Activated naive CD4-positive, alpha-beta T cell treated with anti-CD3 and anti-CD28 coated beads, Interleukin-2, amount 50 U/mL, for 24 hours (primary cell): Measurements from ENCODE around the gene CRYBB2.
"Not testable (repeated sequence)": the region's sequence is repeated elsewhere in the genome, so short reads cannot be mapped to it uniquely, and the experiment has no call there.

Source experiments
- H3K27ac Mint-ChIP-seq: one replicate; pipeline ENCODE4 v1.8.0; 2021; ENCODE audit warnings: mild to moderate bottlenecking, mixed read lengths
- H3K27me3 Mint-ChIP-seq: one replicate; pipeline ENCODE4 v1.8.0; 2021; ENCODE audit warnings: mixed read lengths
- H3K36me3 Mint-ChIP-seq: one replicate; pipeline ENCODE4 v1.8.0; 2021; ENCODE audit warnings: mixed read lengths
- H3K4me1 Mint-ChIP-seq: one replicate; pipeline ENCODE4 v1.8.0; 2021; ENCODE audit warnings: mixed read lengths
- H3K4me3 Mint-ChIP-seq: one replicate; pipeline ENCODE4 v1.8.0; 2021; ENCODE audit warnings: mild to moderate bottlenecking, mixed read lengths
- H3K9me3 Mint-ChIP-seq: one replicate; pipeline ENCODE4 v1.8.0; 2021; ENCODE audit warnings: mixed read lengths

Gene CRYBB2

DNA sequence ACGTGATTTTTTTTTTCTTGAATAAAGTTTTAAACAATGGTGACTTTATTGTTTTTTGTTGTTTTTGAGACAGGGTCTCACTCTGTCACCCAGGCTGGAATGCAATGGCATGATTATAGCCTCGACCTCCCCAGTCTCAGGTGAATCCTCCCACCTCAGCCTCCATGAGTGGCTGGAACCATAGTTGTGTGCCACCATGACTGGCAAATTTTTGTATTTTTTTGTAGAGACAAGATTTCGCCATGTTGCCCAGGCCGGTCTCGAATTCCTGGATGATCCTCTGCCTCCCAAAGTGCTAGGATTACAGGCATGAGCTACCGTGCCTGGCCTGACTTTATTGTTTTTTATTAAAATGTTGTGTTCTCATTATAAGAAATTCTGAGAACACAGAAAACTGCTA, 32.0 kb upstream of the CRYBB2 start:
- no peaks in the 10 kb centered on the region for H3K4me1 Mint-ChIP-seq
- H3K4me3 Mint-ChIP-seq: no peak overlapping the region
- H3K27ac Mint-ChIP-seq: no peak overlapping the region
- no peaks in the 10 kb centered on the region for H3K27me3 Mint-ChIP-seq
- peaks cover 3% of the 10 kb centered on the region for H3K36me3 Mint-ChIP-seq
- H3K9me3 Mint-ChIP-seq: no peaks in the 10 kb centered on the region

DNA sequence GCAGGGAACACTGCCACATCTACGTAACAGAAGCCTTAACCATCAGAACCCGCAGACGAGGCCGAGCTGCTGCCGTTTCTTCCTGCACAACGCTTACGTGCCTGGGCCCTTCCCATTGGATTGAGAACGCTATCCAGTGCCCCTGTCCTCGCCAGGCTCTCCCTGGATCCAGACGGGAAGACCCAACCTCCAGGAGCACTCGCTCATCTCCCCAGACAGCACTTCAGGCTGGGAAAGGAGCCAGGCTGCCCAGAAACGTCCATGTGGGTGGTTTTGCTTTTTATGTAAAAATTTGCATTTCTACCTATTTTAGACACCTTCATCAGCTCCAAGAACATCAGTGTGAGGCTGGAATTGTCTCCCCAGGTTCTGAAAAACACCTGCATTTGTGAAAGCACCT, 27.0 kb upstream of the CRYBB2 start:
- H3K4me3 Mint-ChIP-seq: no peak overlapping the region
- H3K27ac Mint-ChIP-seq: no peak overlapping the region
- no peaks in the 10 kb centered on the region for H3K4me1 Mint-ChIP-seq
- H3K36me3 Mint-ChIP-seq: peaks cover 4% of the 10 kb centered on the region
- no peaks in the 10 kb centered on the region for H3K27me3 Mint-ChIP-seq
- no peaks in the 10 kb centered on the region for H3K9me3 Mint-ChIP-seq

DNA sequence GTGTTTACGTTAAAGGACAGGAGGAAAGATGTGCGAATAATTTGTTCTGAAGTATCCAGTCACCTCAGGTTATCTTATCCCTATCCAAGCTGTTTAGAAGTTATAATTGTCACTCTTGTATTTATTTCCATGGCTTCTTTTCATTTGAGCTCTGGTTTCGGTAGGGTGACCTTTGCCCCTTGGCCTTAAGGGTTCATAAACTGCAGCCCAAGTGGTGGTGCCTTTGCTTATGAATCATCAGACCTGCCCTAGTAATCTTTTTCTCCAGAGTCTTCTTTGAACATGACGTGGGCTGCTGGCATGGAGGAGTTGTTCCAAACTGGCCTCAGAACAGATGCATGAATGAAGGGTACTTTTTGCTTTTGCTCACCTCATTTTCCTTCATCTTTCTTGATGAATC, 26.3 kb upstream of the CRYBB2 start:
- no peaks in the 10 kb centered on the region for H3K27me3 Mint-ChIP-seq
- H3K4me3 Mint-ChIP-seq: no peak overlapping the region
- no peaks in the 10 kb centered on the region for H3K4me1 Mint-ChIP-seq
- H3K36me3 Mint-ChIP-seq: peaks cover 4% of the 10 kb centered on the region
- no peaks in the 10 kb centered on the region for H3K9me3 Mint-ChIP-seq
- H3K27ac Mint-ChIP-seq: no peak overlapping the region

DNA sequence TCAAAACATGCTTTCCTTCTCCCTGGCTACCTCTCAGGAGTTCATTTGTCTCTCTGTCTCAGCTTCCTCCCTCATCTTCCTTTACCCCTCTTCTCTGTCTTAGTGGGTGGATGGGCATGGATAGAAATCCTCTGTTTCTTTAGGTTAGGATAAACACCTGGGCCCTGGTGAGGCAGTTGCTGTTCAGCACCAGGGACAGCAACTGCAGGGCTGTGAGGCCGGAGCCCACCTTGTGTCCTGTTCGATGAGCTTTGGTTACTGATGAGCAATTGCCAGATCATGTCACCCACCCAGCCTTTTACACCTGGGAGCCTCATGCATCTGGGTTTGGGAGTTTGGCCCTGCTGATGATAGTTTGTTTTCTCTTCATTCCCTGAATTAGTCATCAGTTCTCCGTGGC, 25.9 kb upstream of the CRYBB2 start:
- H3K4me3 Mint-ChIP-seq: no peak overlapping the region
- H3K27ac Mint-ChIP-seq: no peak overlapping the region
- H3K9me3 Mint-ChIP-seq: no peaks in the 10 kb centered on the region

DNA sequence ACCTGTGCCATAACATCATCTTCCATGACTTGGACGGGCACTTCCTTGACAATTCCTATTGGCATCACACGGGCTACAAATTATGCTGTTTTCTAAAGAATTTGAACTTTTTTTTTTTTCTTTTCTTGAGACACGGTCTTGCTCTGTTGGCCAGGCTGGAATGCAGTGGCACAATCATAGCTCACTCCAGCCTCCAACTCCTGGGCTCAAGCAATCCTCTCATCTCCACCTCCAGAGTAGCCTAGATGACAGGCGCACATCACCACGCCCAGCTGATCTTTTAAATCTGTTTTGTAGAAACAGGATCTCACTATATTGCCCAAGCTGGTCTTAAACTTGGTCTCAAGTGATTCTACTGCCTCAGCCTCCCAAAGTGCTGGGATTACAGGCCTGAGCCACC, 23.1 kb upstream of the CRYBB2 start:
- no peak overlapping the region for H3K4me3 Mint-ChIP-seq
- H3K9me3 Mint-ChIP-seq: no peaks in the 10 kb centered on the region
- H3K27me3 Mint-ChIP-seq: no peaks in the 10 kb centered on the region

More for the DNA sequence above, 25.9 kb upstream of the CRYBB2 start:
- Mint-ChIP-seq H3K4me1 (no peaks in the 10 kb centered on the region), H3K36me3 (peaks cover 4% of the 10 kb centered on the region), H3K27me3 (no peaks in the 10 kb centered on the region)

DNA sequence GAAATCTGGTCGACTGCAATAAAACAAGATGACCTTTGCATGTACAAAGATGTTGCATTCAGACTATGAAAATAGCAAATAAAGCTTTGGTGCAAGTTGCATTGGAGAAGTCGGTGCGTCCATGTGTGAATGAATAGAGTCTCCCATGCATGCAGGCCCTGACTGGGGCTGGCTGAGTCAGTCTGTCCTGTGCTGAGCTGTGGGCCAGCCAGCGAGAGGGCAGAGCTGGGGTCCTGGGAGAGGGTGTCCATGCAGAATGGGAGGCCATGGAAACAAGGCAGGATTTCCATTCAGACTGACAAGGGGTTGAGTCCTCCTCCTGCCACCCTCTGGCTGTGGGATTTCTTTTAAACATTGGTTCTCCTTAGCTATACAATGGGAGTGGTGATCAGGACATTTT, 22.1 kb upstream of the CRYBB2 start:
- H3K9me3 Mint-ChIP-seq: no peaks in the 10 kb centered on the region
- no peaks in the 10 kb centered on the region for H3K4me1 Mint-ChIP-seq
- peaks cover 2% of the 10 kb centered on the region for H3K36me3 Mint-ChIP-seq
- H3K27ac Mint-ChIP-seq: no peak overlapping the region
- H3K27me3 Mint-ChIP-seq: no peaks in the 10 kb centered on the region
- H3K4me3 Mint-ChIP-seq: no peak overlapping the region

More for the DNA sequence above, 23.1 kb upstream of the CRYBB2 start:
- Mint-ChIP-seq H3K36me3 (peaks cover 2% of the 10 kb centered on the region), H3K4me1 (no peaks in the 10 kb centered on the region), H3K27ac (no peak overlapping the region)

DNA sequence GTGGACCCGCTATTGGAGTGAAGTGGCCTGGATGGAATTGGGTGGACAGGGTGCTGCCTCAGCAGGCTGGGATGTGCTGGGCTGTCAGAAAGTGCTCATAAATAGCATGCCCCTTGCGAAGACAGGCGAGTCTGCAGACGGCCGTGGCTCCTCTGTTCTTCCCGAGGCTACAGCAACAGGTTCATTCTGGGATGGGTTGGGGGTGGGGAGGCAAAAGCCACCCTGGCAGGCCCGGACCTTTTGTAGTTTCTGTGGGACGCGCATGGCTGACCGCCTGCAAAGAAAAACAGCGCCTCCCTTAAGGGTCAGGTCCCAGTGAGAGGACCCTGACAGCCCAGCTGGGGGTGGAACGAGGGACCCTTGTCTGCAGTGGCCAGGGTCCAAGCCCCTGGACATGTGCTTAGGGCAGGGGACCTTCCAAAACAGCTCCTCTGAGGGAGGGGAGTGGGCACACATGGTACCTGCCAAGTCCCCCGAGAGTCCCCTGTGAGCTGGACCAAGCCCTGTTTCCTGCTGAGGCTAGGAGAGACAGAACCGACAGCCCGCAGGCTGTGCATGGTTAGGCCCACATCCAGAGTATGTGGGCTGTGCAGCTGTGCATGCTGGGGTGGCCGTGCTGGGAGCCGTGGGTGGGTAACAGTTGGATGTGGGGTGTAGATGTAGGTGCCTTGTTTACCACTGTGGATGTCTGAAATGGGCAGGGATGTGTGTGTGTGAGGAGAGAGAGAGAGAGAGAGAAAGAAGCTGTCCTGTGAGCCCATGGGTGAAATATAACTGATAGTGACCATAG, 19.5 kb upstream of the CRYBB2 start, which contains the start of gene CRYBB3:
Gene CRYBB3 (plus strand): TSS at position 128 of the 790 bp plus-strand sequence. CDS start 1,539 bp downstream, outside the sequence.
- no peak within 1 kb of the TSS for H3K4me3 Mint-ChIP-seq
- no peaks in the 10 kb centered on the region for H3K4me1 Mint-ChIP-seq

DNA sequence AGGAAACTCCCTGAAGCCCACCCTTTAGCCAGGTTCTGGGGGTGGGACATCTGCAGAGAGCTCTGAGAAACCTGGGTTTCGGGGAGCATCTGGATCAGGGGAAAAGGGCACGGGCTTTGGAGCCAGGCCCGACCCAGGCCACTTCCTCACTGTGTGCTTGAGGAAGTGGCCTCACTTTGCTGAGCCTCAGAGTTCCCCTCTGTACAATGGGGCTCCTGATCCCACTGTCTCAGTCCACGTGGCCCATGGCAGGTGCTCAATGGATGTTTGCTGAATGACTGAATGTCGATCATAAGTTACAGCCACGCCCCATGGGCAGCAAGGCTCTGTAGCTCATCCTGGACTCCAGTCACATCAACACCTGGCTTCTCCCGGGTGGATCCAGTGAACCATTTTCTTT, 18.5 kb upstream of the CRYBB2 start:
- Mint-ChIP-seq H3K27me3 (no peaks in the 10 kb centered on the region), H3K36me3 (no peaks in the 10 kb centered on the region), H3K4me3 (no peak overlapping the region), H3K27ac (no peak overlapping the region), H3K4me1 (no peaks in the 10 kb centered on the region), H3K9me3 (no peaks in the 10 kb centered on the region)

More for the DNA sequence above, 19.5 kb upstream of the CRYBB2 start, which contains the start of gene CRYBB3:
- Mint-ChIP-seq H3K9me3 (no peaks in the 10 kb centered on the region), H3K36me3 (no peaks in the 10 kb centered on the region), H3K27ac (peak within 1 kb of the TSS; percentile 30), H3K27me3 (no peaks in the 10 kb centered on the region)

DNA sequence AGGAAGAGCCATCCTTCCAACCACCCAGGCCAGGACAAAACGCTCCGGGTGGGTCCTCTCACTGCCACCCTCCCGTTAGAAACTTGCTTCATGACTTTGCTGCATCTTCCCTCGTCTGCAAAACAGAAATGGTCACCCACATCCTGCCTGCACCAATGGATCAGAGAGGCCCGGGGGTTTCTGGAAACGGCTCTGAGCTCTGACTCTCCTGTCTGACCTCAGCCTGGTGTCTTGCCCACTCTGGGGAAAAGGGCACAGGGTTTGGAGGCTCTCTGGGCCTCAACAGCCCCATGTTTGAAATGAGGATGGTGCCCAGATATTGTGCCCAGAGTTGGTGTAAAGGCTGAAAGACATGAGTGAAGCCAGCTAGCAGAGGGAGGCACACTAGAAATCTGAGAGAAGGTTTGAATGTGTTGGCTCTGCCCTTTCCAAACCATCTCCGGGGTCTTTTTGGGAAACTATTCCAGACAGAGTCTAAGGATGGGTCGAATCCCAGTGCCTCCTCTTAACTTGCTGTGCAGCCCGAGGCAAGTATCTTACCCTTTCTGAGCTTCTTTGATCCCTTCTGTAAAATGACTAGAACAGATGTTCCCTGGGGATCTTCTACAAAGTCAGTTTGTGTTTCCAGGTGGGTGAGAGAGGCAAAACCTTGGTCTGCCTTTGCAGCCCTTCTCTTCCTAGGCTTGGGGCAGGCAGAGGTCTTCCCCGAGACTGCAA, 17.7 kb upstream of the CRYBB2 start:
- H3K36me3 Mint-ChIP-seq: no peaks in the 10 kb centered on the region
- no peaks in the 10 kb centered on the region for H3K27me3 Mint-ChIP-seq
- H3K4me3 Mint-ChIP-seq: no peak overlapping the region
- H3K27ac Mint-ChIP-seq: no peak overlapping the region
- H3K9me3 Mint-ChIP-seq: no peaks in the 10 kb centered on the region
- H3K4me1 Mint-ChIP-seq: no peaks in the 10 kb centered on the region

DNA sequence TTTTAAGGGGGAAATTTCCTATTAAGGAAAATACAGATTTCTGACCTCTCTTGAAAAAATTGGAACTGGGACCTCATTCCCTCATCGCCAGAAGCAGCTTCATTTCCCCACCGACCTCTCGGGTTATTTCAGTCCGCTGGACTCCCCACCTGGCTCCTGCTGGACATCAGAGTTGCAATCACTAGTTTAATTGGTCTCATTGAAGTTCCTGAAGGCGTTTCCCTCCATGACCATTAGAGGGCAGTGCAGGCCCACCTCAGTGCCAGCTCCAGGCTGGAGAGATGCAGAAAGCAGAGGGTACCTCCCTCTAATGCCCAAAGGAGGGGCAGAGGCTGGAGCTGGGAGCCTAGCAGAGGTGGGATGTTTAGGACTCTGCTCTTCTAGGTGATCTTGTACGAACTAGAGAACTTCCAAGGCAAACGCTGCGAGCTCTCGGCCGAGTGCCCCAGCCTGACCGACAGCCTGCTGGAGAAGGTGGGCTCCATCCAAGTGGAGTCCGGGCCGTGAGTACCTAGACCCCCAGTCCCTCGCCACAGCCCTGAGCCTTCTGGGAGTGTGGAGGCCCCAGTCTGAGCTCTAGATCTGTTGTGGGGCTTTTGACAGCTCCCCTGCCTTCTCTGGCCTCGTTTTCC, 17.0 kb upstream of the CRYBB2 start:
- no peak overlapping the region for H3K4me3 Mint-ChIP-seq
- H3K27ac Mint-ChIP-seq: no peak overlapping the region

DNA sequence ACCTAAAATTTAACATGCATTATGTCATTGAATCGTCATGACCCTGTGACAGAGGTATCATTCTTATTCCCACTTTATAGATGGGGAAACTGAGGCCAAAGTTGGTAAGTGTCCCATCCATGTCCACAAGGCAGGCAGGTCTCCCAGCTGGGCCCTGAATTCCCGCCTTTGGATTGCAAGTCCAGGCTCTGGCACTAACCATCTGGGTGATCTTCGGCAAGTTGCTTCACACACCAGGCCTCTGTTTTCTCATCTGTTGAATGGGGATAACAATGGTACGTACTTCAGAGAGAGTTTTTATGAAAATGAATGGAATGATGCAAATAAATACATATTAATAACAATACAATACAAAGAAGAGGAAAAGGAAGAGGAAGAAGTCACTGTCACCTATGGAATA, 16.4 kb upstream of the CRYBB2 start:
- no peaks in the 10 kb centered on the region for H3K36me3 Mint-ChIP-seq
- no peak overlapping the region for H3K27ac Mint-ChIP-seq
- H3K27me3 Mint-ChIP-seq: no peaks in the 10 kb centered on the region
- H3K9me3 Mint-ChIP-seq: no peaks in the 10 kb centered on the region
- H3K4me3 Mint-ChIP-seq: no peak overlapping the region
- H3K4me1 Mint-ChIP-seq: no peaks in the 10 kb centered on the region

More for the DNA sequence above, 17.0 kb upstream of the CRYBB2 start:
- Mint-ChIP-seq H3K27me3 (no peaks in the 10 kb centered on the region), H3K9me3 (no peaks in the 10 kb centered on the region), H3K36me3 (no peaks in the 10 kb centered on the region), H3K4me1 (no peaks in the 10 kb centered on the region)

DNA sequence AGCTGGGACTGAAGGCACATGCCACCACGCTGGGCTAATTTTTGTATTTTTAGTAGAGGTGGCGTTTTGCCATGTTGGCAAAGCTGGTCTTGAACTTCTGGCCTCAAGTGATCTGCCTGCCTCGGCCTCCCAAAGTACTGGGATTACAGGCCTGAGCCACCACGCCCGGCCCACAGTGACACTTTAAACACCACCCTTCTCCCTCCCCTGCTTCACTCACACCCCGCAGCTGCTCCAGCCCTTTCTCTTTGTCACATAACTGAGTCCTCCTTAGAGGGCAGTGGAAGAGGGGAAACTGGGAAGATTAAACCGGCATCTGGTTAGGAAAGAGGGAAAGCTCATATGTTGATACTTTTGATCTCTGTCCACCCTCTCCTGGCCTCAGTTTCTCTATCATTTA, 14.9 kb upstream of the CRYBB2 start:
- H3K27ac Mint-ChIP-seq, H3K9me3 Mint-ChIP-seq, H3K27me3 Mint-ChIP-seq, H3K36me3 Mint-ChIP-seq, H3K4me3 Mint-ChIP-seq, H3K4me1 Mint-ChIP-seq: not testable (repeated sequence)

DNA sequence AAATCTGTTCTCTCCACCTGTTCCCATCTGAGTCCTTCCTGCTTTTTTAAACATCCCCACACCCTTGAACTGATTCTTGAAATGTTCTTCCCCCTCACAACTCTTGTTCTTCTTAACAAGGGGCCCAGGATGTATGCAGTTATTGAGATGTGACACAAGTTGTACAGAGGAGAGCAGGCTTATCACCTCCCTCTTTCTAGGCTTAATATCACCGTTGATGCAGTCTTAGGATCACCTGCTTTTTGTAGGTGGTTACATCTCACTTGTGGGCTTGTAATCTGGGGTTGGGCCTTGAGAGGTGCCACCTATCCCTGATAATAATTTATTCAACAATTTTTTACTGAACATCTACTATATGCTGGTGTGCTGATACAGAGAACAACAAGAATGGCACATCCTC, 13.6 kb upstream of the CRYBB2 start:
- Mint-ChIP-seq H3K27ac (no peak overlapping the region), H3K4me1 (no peaks in the 10 kb centered on the region), H3K27me3 (no peaks in the 10 kb centered on the region), H3K36me3 (no peaks in the 10 kb centered on the region), H3K4me3 (no peak overlapping the region), H3K9me3 (no peaks in the 10 kb centered on the region)

DNA sequence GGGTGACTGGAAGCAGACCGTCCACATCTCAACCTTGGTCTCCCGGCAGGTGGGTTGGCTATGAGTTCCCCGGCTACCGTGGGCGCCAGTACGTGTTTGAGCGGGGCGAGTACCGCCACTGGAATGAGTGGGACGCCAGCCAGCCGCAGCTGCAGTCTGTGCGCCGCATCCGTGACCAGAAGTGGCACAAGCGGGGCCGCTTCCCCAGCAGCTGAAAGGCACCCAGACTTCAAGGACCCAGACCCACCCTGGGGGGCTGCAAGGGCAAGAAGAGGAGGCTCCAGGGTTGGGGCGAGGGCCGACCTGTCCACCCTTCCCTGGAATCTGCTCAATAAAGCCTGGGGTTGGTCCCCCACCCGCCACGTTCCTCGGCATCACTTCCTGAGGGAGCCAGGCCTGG, 12.4 kb upstream of the CRYBB2 start:
- no peak overlapping the region for H3K27ac Mint-ChIP-seq
- H3K4me3 Mint-ChIP-seq: no peak overlapping the region
- H3K27me3 Mint-ChIP-seq: no peaks in the 10 kb centered on the region
- no peaks in the 10 kb centered on the region for H3K4me1 Mint-ChIP-seq
- no peaks in the 10 kb centered on the region for H3K9me3 Mint-ChIP-seq
- no peaks in the 10 kb centered on the region for H3K36me3 Mint-ChIP-seq

DNA sequence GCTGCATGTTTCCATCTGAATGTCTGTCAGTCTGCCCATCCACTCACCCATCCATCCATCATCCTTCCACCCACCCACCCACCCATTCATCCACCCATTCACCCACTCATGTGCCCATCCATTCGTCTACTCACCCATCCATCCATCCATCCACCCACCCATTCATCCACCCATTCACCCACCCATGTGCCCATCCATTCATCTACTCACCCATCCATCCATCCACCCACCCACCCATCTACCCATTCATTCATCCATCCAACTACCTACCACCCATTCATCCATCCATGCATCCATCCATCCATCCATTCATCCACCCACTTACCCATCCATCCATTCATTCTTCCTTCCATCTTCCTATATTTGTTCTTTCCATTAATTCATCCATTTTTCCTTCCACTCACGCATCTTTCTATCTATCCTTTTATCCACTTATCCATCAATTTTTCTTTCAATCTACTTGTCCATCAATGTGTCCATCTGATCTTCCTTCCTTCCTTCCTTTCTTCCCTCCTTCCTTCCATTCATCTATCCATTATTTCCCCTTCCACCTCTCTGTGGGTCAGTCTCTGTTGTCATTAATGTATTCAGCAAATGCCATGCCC, 11.8 kb upstream of the CRYBB2 start:
- H3K4me1 Mint-ChIP-seq: no peaks in the 10 kb centered on the region
- no peaks in the 10 kb centered on the region for H3K27me3 Mint-ChIP-seq
- no peaks in the 10 kb centered on the region for H3K9me3 Mint-ChIP-seq
- H3K27ac Mint-ChIP-seq: no peak overlapping the region
- H3K4me3 Mint-ChIP-seq: no peak overlapping the region
- no peaks in the 10 kb centered on the region for H3K36me3 Mint-ChIP-seq

DNA sequence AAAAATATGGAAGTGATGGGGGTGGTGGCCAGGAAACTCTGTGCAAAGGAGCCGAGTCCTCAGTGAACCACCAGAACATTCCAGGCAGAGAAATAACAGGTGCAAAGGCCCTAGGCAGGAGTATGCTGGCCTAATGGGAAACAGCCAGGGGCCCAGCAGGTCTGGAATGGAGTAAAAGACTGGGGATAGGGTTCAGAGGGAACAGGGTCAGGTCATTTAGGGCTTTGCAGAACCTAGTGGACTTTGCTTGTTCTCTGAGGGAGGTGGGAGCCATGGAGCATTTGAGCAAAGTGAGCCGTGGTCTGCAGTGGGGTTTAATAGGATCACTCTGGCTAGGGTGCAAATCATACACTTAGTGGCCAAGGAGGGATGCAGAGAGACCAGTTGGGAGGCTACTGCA, 11.1 kb upstream of the CRYBB2 start:
- Mint-ChIP-seq H3K4me1 (no peaks in the 10 kb centered on the region), H3K9me3 (peaks cover under 1% of the 10 kb centered on the region)

More for the DNA sequence above, 11.1 kb upstream of the CRYBB2 start:
- Mint-ChIP-seq H3K36me3 (no peaks in the 10 kb centered on the region), H3K27ac (no peak overlapping the region), H3K27me3 (no peaks in the 10 kb centered on the region), H3K4me3 (no peak overlapping the region)
